ENCODE data around the gene INSL3. TPM values are rescaled to one million over a fixed set of nuclear protein-coding genes. Genes with fewer than 3 reads are reported as not detected.

Gene INSL3
- total and polyA plus RNA-seq, 2 of the 13 experiments (the other 11 are each of a cell fraction or from before 2014, with no cell fraction given) = 0.30 TPM; not detected in 1

DNA sequence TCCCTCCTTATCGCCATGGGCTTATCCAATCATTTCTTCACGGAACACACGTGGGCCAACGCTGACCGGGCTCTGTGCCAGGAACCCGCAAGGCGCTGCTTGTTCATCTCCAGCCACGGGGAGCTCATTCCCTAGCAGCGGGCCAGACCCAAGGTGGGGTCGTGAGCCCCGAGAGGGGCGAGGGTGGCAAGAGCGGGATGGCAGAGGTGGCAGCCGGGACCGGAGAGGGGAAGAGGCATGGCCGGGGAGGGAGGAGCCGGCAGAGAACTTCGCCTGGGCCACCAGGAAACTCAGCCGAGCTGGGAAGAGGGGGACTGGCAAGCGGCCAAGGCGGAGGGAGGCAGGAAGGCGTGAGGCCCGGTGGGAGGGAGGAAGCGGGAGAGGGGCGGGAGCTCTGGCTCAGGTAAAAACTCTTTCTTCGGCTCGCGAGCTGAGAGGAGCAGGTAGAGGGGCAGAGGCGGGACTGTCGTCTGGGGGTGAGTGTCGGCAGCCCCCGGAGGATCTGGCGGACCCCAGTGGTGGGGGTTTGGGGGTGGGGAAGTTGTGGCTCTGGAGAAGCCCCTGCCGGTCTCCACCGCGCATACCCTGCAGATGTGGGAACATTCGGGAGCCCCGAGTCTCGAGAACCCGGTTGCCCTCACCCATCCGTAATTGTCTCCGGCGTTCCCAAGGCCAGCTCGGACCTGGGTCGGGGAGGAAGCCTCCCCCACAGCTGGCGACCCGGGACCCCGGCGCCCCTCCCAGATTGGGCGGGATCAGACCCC is 26.4 kb downstream of the INSL3 start, which contains the start of gene B3GNT3 (continued):
- TF ChIP-seq, protein P1, sequence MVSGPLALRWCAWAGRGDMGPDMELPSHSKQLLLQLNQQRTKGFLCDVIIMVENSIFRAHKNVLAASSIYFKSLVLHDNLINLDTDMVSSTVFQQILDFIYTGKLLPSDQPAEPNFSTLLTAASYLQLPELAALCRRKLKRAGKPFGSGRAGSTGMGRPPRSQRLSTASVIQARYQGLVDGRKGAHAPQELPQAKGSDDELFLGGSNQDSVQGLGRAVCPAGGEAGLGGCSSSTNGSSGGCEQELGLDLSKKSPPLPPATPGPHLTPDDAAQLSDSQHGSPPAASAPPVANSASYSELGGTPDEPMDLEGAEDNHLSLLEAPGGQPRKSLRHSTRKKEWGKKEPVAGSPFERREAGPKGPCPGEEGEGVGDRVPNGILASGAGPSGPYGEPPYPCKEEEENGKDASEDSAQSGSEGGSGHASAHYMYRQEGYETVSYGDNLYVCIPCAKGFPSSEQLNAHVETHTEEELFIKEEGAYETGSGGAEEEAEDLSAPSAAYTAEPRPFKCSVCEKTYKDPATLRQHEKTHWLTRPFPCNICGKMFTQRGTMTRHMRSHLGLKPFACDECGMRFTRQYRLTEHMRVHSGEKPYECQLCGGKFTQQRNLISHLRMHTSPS (CRISPR knock-in tag; IDR thresholded peaks at IDR 0.05; ENCODE audit: low read depth) = peak; percentile 75; the same call in 1 of the 2 replicates
- TF ChIP-seq, protein P2, sequence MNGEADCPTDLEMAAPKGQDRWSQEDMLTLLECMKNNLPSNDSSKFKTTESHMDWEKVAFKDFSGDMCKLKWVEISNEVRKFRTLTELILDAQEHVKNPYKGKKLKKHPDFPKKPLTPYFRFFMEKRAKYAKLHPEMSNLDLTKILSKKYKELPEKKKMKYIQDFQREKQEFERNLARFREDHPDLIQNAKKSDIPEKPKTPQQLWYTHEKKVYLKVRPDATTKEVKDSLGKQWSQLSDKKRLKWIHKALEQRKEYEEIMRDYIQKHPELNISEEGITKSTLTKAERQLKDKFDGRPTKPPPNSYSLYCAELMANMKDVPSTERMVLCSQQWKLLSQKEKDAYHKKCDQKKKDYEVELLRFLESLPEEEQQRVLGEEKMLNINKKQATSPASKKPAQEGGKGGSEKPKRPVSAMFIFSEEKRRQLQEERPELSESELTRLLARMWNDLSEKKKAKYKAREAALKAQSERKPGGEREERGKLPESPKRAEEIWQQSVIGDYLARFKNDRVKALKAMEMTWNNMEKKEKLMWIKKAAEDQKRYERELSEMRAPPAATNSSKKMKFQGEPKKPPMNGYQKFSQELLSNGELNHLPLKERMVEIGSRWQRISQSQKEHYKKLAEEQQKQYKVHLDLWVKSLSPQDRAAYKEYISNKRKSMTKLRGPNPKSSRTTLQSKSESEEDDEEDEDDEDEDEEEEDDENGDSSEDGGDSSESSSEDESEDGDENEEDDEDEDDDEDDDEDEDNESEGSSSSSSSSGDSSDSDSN (CRISPR knock-in tag; IDR thresholded peaks at IDR 0.05) = 0 out of 2 replicates have a peak, but pooled peaks have one; percentile 53
- TF ChIP-seq MAF1 (CRISPR knock-in tag; IDR thresholded peaks at IDR 0.05; ENCODE audit: borderline replicate concordance) (no peak), SUZ12 (IDR thresholded peaks at IDR 0.05; ENCODE audit: low read depth, low read length) (no peak), ATF1 (CRISPR knock-in tag; IDR thresholded peaks at IDR 0.05) (no peak), ZMYM3 (CRISPR knock-in tag; IDR thresholded peaks at IDR 0.05) (peak; percentile 99), ZNF781 (CRISPR knock-in tag; IDR thresholded peaks at IDR 0.05; ENCODE audit: borderline replicate concordance, not compliant biosample characterization) (no peak), ZNF570 (CRISPR knock-in tag; IDR thresholded peaks at IDR 0.05; ENCODE audit: borderline replicate concordance) (no peak), ZKSCAN8 (CRISPR knock-in tag; IDR thresholded peaks at IDR 0.05; ENCODE audit: borderline replicate concordance) (no peak), HNRNPH1 (optimal IDR thresholded peaks at IDR 0.05; ENCODE audit: low read depth, low read length) (no peak)
- TF ChIP-seq, protein P3, sequence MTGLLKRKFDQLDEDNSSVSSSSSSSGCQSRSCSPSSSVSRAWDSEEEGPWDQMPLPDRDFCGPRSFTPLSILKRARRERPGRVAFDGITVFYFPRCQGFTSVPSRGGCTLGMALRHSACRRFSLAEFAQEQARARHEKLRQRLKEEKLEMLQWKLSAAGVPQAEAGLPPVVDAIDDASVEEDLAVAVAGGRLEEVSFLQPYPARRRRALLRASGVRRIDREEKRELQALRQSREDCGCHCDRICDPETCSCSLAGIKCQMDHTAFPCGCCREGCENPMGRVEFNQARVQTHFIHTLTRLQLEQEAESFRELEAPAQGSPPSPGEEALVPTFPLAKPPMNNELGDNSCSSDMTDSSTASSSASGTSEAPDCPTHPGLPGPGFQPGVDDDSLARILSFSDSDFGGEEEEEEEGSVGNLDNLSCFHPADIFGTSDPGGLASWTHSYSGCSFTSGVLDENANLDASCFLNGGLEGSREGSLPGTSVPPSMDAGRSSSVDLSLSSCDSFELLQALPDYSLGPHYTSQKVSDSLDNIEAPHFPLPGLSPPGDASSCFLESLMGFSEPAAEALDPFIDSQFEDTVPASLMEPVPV (CRISPR knock-in tag; IDR thresholded peaks at IDR 0.05) = peak; percentile 74
- TF ChIP-seq, protein P4, sequence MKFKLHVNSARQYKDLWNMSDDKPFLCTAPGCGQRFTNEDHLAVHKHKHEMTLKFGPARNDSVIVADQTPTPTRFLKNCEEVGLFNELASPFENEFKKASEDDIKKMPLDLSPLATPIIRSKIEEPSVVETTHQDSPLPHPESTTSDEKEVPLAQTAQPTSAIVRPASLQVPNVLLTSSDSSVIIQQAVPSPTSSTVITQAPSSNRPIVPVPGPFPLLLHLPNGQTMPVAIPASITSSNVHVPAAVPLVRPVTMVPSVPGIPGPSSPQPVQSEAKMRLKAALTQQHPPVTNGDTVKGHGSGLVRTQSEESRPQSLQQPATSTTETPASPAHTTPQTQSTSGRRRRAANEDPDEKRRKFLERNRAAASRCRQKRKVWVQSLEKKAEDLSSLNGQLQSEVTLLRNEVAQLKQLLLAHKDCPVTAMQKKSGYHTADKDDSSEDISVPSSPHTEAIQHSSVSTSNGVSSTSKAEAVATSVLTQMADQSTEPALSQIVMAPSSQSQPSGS (CRISPR knock-in tag; IDR thresholded peaks at IDR 0.05) = no peak
- TF ChIP-seq, protein P5, sequence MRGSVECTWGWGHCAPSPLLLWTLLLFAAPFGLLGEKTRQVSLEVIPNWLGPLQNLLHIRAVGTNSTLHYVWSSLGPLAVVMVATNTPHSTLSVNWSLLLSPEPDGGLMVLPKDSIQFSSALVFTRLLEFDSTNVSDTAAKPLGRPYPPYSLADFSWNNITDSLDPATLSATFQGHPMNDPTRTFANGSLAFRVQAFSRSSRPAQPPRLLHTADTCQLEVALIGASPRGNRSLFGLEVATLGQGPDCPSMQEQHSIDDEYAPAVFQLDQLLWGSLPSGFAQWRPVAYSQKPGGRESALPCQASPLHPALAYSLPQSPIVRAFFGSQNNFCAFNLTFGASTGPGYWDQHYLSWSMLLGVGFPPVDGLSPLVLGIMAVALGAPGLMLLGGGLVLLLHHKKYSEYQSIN (CRISPR knock-in tag; IDR thresholded peaks at IDR 0.05; ENCODE audit: borderline replicate concordance) = no peak
- TF ChIP-seq, protein P6, sequence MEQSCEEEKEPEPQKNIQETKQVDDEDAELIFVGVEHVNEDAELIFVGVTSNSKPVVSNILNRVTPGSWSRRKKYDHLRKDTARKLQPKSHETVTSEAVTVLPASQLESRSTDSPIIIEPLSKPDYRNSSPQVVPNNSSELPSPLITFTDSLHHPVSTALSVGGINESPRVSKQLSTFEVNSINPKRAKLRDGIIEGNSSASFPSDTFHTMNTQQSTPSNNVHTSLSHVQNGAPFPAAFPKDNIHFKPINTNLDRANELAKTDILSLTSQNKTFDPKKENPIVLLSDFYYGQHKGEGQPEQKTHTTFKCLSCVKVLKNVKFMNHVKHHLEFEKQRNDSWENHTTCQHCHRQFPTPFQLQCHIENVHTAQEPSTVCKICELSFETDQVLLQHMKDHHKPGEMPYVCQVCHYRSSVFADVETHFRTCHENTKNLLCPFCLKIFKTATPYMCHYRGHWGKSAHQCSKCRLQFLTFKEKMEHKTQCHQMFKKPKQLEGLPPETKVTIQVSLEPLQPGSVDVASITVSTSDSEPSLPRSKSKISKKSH (CRISPR knock-in tag; IDR thresholded peaks at IDR 0.05; ENCODE audit: borderline replicate concordance) = no peak; the same call in 1 of the 2 replicates
- TF ChIP-seq, protein P7, sequence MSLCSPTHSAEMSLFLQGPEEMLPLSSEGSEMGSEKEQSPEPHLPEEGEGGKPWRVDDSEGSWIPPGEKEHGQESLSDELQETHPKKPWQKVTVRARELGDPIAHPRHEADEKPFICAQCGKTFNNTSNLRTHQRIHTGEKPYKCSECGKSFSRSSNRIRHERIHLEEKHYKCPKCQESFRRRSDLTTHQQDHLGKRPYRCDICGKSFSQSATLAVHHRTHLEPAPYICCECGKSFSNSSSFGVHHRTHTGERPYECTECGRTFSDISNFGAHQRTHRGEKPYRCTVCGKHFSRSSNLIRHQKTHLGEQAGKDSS (CRISPR knock-in tag; IDR thresholded peaks at IDR 0.05; ENCODE audit: borderline replicate concordance, low read depth) = no peak
